Epithelial cell of prostate (primary cell): ENCODE results near the gene NDUFS6.

Source experiments
- DNase-seq: peaks from one replicate; pipeline ENCODE4 v3.0.0-alpha.2; 2011; ENCODE audit warnings: low read depth, low spot score
- H3K27ac ChIP-seq: fragments of 450-650 bp; 2 replicates; pipeline ENCODE4 v1.5.1; 2017; ENCODE audit warnings: mild to moderate bottlenecking

Gene NDUFS6

GRCh38 chr5:1765141-1765879 lies 35.9 kb upstream of the NDUFS6 start:
- DNase-seq, result no peak
- H3K27ac ChIP-seq, result no peak overlapping the region

DNA sequence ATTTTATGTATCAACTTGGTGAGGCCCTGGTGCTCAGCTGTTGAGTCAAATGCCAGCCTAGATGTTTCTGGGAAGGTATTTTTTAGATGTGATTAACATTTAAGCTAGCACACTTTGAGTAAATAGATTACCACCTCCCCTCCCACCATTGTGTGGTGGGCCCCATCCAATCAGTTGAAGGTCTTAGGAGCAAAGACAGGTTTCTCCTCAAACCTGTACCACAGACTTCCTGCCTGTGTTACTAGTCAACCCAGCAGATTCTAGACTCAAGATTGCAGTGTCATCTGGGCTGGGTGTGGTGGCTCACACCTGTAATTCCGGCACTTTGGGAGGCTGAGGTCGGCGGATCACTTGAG lies 35.3 kb upstream of the NDUFS6 start:
- H3K27ac ChIP-seq, result no peak overlapping the region
- no peak for DNase-seq

GRCh38 chr5:1767524-1768282 lies 33.5 kb upstream of the NDUFS6 start:
- DNase-seq, result no peak
- no peak overlapping the region for H3K27ac ChIP-seq

- no peak overlapping the region for H3K27ac ChIP-seq
- DNase-seq, result no peak
These were observed 32.8 kb upstream of the NDUFS6 start for GRCh38 chr5:1768283-1769000.

DNA sequence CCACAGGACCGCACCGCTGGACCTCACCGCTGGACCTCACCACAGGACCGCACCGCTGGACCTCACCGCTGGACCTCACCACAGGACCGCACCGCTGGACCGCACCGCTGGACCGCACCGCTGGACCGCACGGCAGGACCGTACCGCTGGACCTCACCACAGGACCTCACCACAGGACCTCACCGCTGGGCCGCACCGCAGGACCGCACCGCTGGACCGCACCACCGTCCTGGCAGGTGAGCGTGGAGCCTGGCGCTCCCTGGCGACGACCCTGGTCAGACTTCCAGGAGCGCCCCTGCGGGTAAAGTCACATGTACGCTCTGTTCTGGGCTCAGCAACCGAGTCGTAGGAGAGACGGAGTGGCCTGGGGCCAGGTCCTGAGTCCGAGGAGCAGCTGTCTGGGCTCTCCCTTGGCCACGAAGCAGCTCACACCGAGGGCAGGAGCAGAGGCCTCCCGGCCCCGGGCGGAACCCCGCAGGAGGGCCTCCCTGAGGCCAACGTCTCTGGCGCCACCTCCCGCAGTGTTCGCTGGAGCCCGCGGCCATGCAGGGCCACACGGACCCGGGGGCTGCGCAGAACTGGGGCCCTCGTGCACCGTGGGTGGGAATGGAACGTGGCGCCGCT lies 32.1 kb upstream of the NDUFS6 start:
- no peak for DNase-seq
- H3K27ac ChIP-seq, result no peak overlapping the region

DNA sequence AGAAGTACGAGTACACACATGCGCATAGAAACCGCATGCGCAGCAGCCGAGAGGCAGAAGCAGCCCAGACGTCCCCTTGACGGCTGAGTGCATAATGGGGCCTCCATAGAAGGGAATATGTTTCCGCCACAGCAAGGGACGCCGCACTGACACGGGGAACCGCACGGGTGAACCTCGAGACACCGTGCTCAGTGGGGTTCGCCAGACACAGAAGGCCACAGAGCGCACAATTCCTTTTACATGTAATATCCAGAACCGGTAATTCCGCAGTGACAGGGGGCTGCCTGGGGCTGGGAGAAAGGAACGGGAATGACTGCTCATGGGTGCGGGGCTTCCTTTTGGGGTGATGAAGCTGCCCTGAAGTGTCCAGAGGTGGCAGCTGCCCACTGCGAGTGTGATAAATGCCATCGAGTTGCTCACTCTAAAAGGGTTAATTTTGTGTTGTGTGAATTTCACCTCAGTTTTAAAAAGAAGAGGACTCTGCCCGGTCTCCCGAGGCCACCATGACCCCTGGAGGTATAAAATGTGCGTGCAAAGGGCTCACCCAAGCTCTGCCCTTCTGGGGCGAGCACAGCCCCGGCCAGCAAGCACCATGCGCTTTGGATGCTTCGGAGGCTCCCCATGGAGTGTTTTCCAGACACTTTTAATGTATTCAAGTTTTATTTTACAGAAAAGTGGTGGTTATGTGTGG lies 31.3 kb upstream of the NDUFS6 start:
- DNase-seq, result no peak
- no peak overlapping the region for H3K27ac ChIP-seq

GRCh38 chr5:1770443-1770802 lies 30.8 kb upstream of the NDUFS6 start:
- no peak overlapping the region for H3K27ac ChIP-seq
- no peak for DNase-seq

DNA sequence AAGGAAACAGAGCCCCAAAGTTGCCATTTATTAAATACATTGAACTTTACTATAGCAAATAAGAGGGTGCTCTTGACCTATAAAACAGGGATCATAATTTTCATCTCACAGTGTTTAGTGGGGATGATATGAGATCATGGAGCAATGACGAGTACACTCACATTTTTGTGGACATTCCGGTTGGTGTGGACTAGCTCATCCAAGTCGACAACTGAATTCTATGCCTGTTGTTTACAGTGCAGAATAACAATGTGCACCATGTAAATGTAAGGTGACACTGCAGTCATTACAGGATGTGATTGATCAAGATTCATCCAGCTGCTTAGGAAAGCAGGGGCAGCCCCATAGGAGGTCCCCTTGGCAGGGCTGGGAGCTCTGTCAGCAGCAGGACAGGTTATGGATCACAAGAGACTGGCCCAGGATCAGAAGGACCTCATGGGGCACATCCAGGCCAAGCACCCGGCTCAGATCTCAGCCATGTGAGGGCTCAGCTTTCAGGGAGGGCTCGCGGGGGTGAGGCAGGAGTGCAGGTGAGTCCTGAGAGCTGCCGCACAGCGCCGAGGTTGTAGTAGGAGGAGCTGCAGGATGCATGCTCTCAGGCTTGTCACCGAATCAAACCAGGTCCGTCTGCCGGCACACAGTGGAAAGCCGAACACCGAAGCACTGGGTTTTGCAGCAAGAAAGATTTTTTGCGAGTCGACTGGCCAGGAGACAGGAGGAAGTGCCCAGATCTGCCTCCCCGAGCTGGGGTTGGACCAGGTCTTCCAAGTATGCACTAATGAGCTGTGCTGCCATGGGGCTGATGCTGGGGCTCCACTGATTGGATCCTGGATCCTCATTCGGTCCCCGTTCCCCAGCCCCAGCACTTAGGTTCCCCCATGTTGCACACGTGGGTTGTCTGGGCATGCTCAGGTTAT lies 29.8 kb upstream of the NDUFS6 start:
- H3K27ac ChIP-seq, result no peak overlapping the region
- no peak for DNase-seq

- DNase-seq, result no peak
- H3K27ac ChIP-seq, result no peak overlapping the region
These were observed 28.6 kb upstream of the NDUFS6 start for GRCh38 chr5:1772634-1773033.

DNA sequence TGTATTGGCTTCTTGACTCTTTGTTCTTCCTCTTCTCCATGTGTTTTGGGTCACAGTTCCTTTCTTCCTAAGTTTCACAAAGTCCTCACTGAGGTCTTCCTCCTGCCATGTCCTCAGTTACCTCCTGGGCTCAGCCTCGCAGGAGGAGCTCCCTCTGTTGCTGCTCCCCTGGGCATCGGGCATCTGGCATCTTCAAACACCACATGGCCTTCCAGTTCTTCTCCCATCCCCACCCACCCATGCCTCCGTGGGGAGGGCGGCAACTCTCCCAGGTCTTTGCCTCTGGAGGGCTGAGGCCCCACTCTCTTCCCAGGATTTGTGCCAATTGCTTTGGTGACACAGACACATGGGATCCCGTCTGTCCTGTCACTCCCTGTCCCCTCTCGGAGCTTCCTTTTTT lies 24.4 kb upstream of the NDUFS6 start:
- DNase-seq, result no peak

GRCh38 chr5:1777281-1778137 lies 23.7 kb upstream of the NDUFS6 start:
- no peak for DNase-seq
- no peak overlapping the region for H3K27ac ChIP-seq

More for the DNA sequence above, 24.4 kb upstream of the NDUFS6 start:
- H3K27ac ChIP-seq, result no peak overlapping the region

GRCh38 chr5:1778138-1779020 lies 22.8 kb upstream of the NDUFS6 start:
- H3K27ac ChIP-seq, result no peak overlapping the region
- DNase-seq, result no peak

GRCh38 chr5:1779021-1779680 lies 22.1 kb upstream of the NDUFS6 start:
- no peak overlapping the region for H3K27ac ChIP-seq

GRCh38 chr5:1779782-1780613 lies 21.2 kb upstream of the NDUFS6 start:
- DNase-seq, result no peak
- H3K27ac ChIP-seq, result no peak overlapping the region

More at GRCh38 chr5:1779021-1779680, 22.1 kb upstream of the NDUFS6 start:
- DNase-seq, result no peak

- no peak for DNase-seq
- no peak overlapping the region for H3K27ac ChIP-seq
These were observed 20.6 kb upstream of the NDUFS6 start for GRCh38 chr5:1780614-1780930.

GRCh38 chr5:1781107-1781506 lies 20.1 kb upstream of the NDUFS6 start:
- no peak for DNase-seq
- no peak overlapping the region for H3K27ac ChIP-seq
